ENCODE data around the gene SKIC8. TPM values are rescaled to one million over a fixed set of nuclear protein-coding genes. Genes with fewer than 3 reads are reported as not detected.

SKIC8 gene
- total RNA-seq, 2 experiments from 2014 or later: 35.4 to 35.7 TPM

DNA sequence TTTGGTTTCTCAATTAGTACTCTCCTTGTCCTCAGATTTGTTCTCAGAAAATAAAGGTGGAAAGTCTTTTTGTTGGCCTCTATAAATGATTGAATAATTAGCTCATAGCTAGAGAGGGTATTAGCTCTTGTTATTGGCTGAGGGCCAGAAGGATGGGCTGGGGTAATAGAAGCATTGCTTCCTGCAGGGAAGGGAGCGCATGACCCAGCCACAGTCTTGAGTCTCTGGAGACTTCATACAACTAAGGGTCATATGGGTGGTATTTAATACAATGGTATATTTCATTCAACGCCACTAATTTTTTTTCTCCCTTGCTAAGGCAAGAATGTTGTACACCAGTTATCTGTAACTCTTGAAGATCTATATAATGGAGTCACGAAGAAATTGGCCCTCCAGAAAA lies 26.6 kb downstream of the SKIC8 start:
- H3K36me3 Mint-ChIP-seq (ENCODE audit: low read depth): peaks cover 29% of the 10 kb centered on the region
- ChIA-PET POLR2A (no interaction called here), CTCF (interaction anchor here (1.0 kb wide), 1 partner anchor 32 kb away, joined by 3 read pairs; no protein-coding TSS in a partner anchor)
- H3K27me3 Mint-ChIP-seq: no peaks in the 10 kb centered on the region
- H3K9me3 Mint-ChIP-seq: no peaks in the 10 kb centered on the region
- H3K27ac Mint-ChIP-seq: no peak overlapping the region
- peaks cover 8% of the 10 kb centered on the region for H3K4me1 Mint-ChIP-seq
- DNase-seq: no peak
- H3K4me3 Mint-ChIP-seq: no peak overlapping the region

DNA sequence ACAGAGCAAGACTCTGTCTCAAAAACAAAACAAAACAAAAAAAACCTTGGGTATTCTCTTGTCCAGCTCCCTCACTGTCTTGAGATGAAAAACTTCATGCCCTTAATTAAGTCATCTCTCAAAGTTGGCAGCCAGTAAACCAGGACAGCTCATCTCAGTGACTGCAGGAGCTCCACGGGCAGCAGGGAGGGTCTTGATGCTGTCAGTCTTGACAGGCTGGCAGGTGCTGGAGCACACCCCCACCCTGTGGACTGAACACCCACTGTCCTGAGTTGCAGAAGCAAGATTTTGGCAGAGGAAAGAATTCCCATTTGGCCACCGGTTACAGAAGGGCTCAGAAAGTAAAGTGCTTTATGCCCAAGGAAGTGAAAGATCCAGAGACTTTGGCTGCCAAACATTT lies 27.1 kb downstream of the SKIC8 start:
- H3K4me1 Mint-ChIP-seq: peaks cover 9% of the 10 kb centered on the region
- no peaks in the 10 kb centered on the region for H3K27me3 Mint-ChIP-seq
- H3K4me3 Mint-ChIP-seq: no peak overlapping the region
- no peak for DNase-seq
- no peak overlapping the region for H3K27ac Mint-ChIP-seq
- H3K36me3 Mint-ChIP-seq (ENCODE audit: low read depth): peaks cover 29% of the 10 kb centered on the region
- POLR2A ChIA-PET: no interaction called here
- CTCF ChIA-PET: interaction anchor here (0.5 to 1.0 kb wide), 2 partner anchors 32 to 282 kb away, joined by 3 read pairs; no protein-coding TSS in a partner anchor
- no peaks in the 10 kb centered on the region for H3K9me3 Mint-ChIP-seq

DNA sequence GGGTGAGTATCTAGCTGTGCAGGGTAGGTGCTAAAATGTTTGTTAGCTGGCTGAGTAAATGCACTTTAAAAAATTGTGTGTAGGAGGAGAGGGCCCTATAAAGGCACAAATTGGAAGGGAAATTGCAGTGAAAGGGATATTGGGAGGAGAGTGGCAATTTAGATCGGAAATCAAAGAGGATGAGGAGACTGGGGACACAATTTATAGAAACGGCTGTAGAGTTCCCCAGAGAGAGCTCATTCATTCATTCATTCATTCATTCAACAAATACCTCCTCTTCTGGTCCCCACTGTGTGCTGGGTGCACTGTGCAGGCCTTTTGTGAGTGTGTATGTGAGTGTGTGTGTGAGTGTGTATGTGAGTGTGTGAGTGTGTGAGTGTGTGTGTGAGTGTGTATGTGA lies 32.6 kb downstream of the SKIC8 start:
- H3K4me1 Mint-ChIP-seq: peaks cover 32% of the 10 kb centered on the region
- H3K9me3 Mint-ChIP-seq: no peaks in the 10 kb centered on the region
- H3K36me3 Mint-ChIP-seq (ENCODE audit: low read depth): peaks cover 10% of the 10 kb centered on the region
- ChIA-PET POLR2A (interaction anchor here (0.6 to 3.7 kb wide), 4 partner anchors 9 to 171 kb away, joined by 3 to 37 read pairs (median 19); partner anchors contain the start of genes IREB2 and SKIC8), CTCF (interaction anchor here (1.8 to 3.3 kb wide), 4 partner anchors 15 to 154 kb away, joined by 6 to 21 read pairs (median 8); partner anchors contain the start of gene SKIC8)
- no peaks in the 10 kb centered on the region for H3K27me3 Mint-ChIP-seq
- DNase-seq: no peak
- no peak overlapping the region for H3K4me3 Mint-ChIP-seq
- no peak overlapping the region for H3K27ac Mint-ChIP-seq

DNA sequence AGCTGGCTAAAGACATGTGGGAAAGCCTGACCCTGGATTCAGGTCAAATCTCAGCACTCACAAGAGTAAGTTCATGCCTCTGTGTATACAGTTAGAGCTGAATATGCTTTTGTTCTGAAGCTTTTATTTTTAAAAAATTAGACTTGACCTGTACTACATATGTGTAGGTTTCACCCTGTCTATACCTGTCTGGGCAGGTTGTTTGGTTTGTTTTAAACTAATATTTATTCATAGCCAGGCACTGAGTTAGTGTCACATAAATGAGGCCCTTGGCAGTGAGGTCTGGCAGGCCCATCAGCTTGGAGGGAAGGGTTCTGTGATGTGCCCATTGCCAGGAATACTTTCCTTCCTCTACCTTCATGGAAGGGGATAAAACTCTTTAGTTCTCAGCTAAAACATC lies 33.2 kb downstream of the SKIC8 start:
- Mint-ChIP-seq H3K27ac (no peak overlapping the region), H3K9me3 (no peaks in the 10 kb centered on the region), H3K4me1 (peaks cover 32% of the 10 kb centered on the region), H3K36me3 (ENCODE audit: low read depth) (peaks cover 5% of the 10 kb centered on the region), H3K27me3 (no peaks in the 10 kb centered on the region), H3K4me3 (peak overlapping the region; percentile 83)
- ChIA-PET CTCF (interaction anchor here (0.6 to 3.3 kb wide), 11 partner anchors 9 to 158 kb away, joined by 3 to 21 read pairs (median 6); partner anchors contain the start of gene SKIC8), POLR2A (interaction anchor here (0.6 to 3.7 kb wide), 11 partner anchors 9 to 607 kb away, joined by 3 to 37 read pairs (median 7); partner anchors contain the start of genes IDH3A, IREB2, PSMA4 and SKIC8)
- DNase-seq: no peak

DNA sequence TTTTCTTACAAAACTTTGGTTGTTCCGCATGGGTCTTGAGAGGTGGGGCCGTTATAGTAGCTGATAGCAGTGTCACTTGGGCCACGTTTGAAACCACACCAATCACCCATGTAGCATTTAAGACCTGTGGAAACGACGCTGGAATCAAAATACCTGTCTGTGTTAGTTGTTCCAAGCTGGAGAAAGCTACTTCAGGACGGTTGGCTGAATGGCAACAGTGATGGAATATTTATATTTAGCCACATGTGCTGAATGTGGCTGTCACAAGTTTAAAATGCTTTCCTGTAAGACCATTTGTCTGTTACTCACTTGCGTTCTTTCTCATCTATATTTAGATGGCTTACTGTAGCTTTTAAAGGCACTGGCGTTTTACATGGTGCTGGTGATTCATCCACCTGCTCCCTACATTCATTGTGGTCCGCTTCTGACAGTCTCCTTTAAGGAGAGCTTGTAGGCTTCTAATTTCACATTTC lies 33.6 kb downstream of the SKIC8 start:
- H3K4me3 Mint-ChIP-seq: peak overlapping the region; percentile 83
- H3K4me1 Mint-ChIP-seq: peaks cover 32% of the 10 kb centered on the region
- H3K27me3 Mint-ChIP-seq: no peaks in the 10 kb centered on the region
- ChIA-PET POLR2A (interaction anchor here (0.8 to 3.7 kb wide), 13 partner anchors 11 to 608 kb away, joined by 3 to 37 read pairs (median 7); partner anchors contain the start of genes IDH3A, IREB2, PSMA4 and SKIC8), CTCF (interaction anchor here (0.6 to 3.3 kb wide), 13 partner anchors 8 to 159 kb away, joined by 3 to 21 read pairs (median 5); partner anchors contain the start of gene SKIC8)
- H3K9me3 Mint-ChIP-seq: no peaks in the 10 kb centered on the region
- H3K36me3 Mint-ChIP-seq (ENCODE audit: low read depth): peaks cover under 1% of the 10 kb centered on the region
- DNase-seq: no peak
- H3K27ac Mint-ChIP-seq: peak overlapping the region; percentile 17

DNA sequence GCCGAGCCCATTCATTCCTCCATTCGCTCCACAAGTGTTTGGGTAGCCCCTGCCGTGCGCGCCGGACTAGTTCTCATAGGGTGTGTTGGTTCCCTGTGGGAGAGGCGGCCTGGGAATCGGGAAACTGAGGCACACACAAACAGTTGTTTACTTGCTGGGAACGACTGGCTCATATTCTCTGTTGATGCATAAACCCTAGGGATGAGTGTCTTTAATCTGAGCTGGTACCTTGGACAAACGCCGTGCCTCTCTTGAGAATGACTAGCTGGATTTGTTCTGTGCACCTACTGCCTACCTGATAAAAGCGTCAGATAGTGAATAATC lies 34.3 kb downstream of the SKIC8 start:
- H3K36me3 Mint-ChIP-seq (ENCODE audit: low read depth): no peaks in the 10 kb centered on the region
- ChIA-PET CTCF (interaction anchor here (0.8 to 3.3 kb wide), 12 partner anchors 9 to 159 kb away, joined by 3 to 21 read pairs (median 6); partner anchors contain the start of gene SKIC8), POLR2A (interaction anchor here (0.8 to 3.7 kb wide), 14 partner anchors 9 to 311 kb away, joined by 3 to 37 read pairs (median 5); partner anchors contain the start of genes IDH3A, IREB2, PSMA4 and SKIC8)
- H3K4me1 Mint-ChIP-seq: peaks cover 29% of the 10 kb centered on the region
- H3K27me3 Mint-ChIP-seq: no peaks in the 10 kb centered on the region
- no peaks in the 10 kb centered on the region for H3K9me3 Mint-ChIP-seq
- peak overlapping the region; percentile 83 for H3K4me3 Mint-ChIP-seq
- H3K27ac Mint-ChIP-seq: peak overlapping the region; percentile 71
- no peak for DNase-seq

DNA sequence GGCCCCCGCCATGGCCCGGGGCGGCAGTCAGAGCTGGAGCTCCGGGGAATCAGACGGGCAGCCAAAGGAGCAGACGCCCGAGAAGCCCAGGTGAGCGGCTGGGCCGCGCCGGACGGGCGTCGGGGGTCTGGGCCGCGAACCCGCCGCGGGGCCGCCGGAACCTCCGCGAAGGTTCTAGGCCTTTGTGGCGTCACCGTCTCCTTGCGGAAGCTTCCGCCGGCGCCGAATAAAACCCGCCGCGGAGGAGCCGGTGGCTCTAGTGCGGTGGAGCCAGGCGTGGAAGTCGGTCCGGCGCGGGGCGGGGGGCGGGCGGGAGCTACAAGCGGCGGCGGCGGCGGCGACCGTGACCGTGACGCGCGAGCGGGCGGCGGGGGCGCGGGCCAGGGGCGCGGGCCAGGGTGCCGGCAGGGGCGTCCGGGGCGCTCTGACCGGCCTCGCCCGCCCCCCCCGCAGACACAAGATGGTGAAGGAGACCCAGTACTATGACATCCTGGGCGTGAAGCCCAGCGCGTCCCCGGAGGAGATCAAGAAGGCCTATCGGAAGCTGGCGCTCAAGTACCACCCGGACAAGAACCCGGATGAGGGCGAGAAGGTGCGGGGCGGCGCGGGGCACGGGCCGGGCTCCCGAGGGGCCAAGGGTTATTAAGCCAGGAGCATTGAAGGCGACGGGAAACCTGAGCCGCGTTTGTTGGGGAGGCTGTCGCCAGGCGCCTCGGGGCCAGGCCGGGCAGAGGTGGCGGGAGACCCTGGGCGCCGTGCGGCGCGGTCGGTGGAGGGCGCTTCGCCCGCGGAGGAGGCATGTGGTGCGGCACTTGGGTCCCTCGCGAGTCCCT lies 34.9 kb downstream of the SKIC8 start, which contains the start of gene DNAJA4:
Gene DNAJA4 (plus strand): TSS at position 259 of the 833 bp plus-strand sequence. CDS start 202 bp downstream, at position 461.
- DNase-seq: peak; percentile 68
- Mint-ChIP-seq H3K27me3 (no peaks in the 10 kb centered on the region), H3K4me3 (peak within 1 kb of the TSS; percentile 83), H3K27ac (peak within 1 kb of the TSS; percentile 71), H3K4me1 (peaks cover 29% of the 10 kb centered on the region), H3K36me3 (ENCODE audit: low read depth) (no peaks in the 10 kb centered on the region), H3K9me3 (no peaks in the 10 kb centered on the region)
- ChIA-PET POLR2A (interaction anchor here (0.8 to 3.7 kb wide), 13 partner anchors 9 to 276 kb away, joined by 3 to 37 read pairs (median 5); partner anchors contain the start of genes IDH3A, IREB2, PSMA4 and SKIC8), CTCF (interaction anchor here (0.6 to 3.3 kb wide), 8 partner anchors 12 to 156 kb away, joined by 4 to 21 read pairs (median 7); partner anchors contain the start of gene SKIC8)

DNA sequence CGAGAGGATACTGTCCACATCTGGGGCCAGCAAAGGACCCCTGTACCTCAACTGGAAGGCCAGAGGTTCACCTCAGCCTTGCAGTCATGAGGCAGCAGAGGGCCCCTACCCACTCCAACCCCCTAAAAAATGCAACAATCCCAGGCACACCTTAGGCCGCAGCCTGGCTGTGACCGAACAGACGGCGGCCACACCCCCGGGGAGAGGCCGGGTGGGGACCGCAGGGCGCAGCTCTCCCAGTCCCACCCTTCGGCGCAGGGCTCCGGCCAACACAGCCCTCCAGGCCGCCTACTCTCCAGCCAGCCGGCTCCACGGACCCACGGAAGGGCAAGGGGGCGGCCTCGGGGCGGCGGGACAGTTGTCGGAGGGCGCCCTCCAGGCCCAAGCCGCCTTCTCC lies 35.5 kb downstream of the SKIC8 start:
- H3K4me1 Mint-ChIP-seq: peaks cover 27% of the 10 kb centered on the region
- ChIA-PET POLR2A (interaction anchor here (1.1 to 3.7 kb wide), 7 partner anchors 12 to 276 kb away, joined by 3 to 37 read pairs (median 11); partner anchors contain the start of genes IDH3A, IREB2, PSMA4 and SKIC8), CTCF (interaction anchor here (0.6 to 3.3 kb wide), 4 partner anchors 18 to 91 kb away, joined by 7 to 21 read pairs (median 8); partner anchors contain the start of gene SKIC8)
- H3K27ac Mint-ChIP-seq: no peak overlapping the region
- H3K4me3 Mint-ChIP-seq: peak overlapping the region; percentile 63
- H3K36me3 Mint-ChIP-seq (ENCODE audit: low read depth): no peaks in the 10 kb centered on the region
- no peaks in the 10 kb centered on the region for H3K9me3 Mint-ChIP-seq
- DNase-seq: no peak
- H3K27me3 Mint-ChIP-seq: no peaks in the 10 kb centered on the region

DNA sequence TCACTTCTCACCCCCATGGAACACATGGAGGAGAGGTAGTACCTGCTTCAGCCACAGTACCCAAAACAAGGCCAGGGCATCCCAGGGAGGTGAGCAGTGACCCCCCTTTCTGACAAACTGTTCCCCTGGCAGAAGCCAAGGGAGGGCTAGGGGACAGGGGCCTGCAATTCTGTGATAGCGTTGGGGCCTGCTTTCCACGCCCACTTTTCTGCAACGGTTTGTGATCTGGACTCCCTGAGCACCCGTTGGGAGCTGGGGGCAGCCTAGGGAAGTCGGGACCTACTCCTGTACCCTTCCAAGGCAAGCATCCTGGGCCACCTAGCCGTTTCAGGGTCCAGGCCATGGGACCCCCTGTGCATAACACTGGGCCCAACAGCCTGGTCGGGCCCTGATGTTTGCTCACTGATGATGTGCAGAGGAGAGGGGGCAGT lies 36.0 kb downstream of the SKIC8 start:
- POLR2A ChIA-PET: interaction anchor here (1.6 to 3.7 kb wide), 3 partner anchors 114 to 174 kb away, joined by 3 to 37 read pairs (median 19); partner anchors contain the start of genes IDH3A and IREB2
- H3K27ac Mint-ChIP-seq: no peak overlapping the region
- H3K36me3 Mint-ChIP-seq (ENCODE audit: low read depth): no peaks in the 10 kb centered on the region
- H3K9me3 Mint-ChIP-seq: no peaks in the 10 kb centered on the region
- peaks cover 26% of the 10 kb centered on the region for H3K4me1 Mint-ChIP-seq
- CTCF ChIA-PET: interaction anchor here (1.2 kb wide), 1 partner anchor 305 kb away, joined by 3 read pairs; no protein-coding TSS in a partner anchor
- DNase-seq: no peak
- no peaks in the 10 kb centered on the region for H3K27me3 Mint-ChIP-seq
- H3K4me3 Mint-ChIP-seq: peak overlapping the region; percentile 63

DNA sequence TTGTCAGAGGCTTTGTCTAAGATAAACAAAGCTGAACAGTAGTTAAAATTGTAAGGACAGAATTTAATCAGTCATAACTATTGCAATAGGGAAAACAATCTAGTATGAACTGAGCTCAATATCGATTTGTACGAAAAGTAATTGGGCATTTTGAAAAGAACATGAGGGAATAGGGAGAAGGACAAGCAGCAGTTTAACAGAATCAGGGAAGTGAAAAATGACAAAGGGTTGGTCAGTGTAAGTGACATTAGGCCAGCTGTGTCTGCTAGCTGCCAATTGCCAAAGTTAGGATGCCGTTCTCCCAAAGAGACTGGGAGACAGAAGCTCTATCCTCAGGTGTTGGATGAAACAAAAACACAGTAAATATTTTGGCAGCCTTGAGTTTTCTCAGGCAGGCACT lies 38.3 kb downstream of the SKIC8 start:
- H3K4me1 Mint-ChIP-seq: peaks cover 13% of the 10 kb centered on the region
- no peaks in the 10 kb centered on the region for H3K36me3 Mint-ChIP-seq (ENCODE audit: low read depth)
- H3K4me3 Mint-ChIP-seq: no peak overlapping the region
- H3K27ac Mint-ChIP-seq: no peak overlapping the region
- H3K9me3 Mint-ChIP-seq: no peaks in the 10 kb centered on the region
- ChIA-PET POLR2A (no interaction called here), CTCF (interaction anchor here (1.4 kb wide), 1 partner anchor 19 kb away, joined by 4 read pairs; no protein-coding TSS in a partner anchor)
- DNase-seq: no peak
- no peaks in the 10 kb centered on the region for H3K27me3 Mint-ChIP-seq

DNA sequence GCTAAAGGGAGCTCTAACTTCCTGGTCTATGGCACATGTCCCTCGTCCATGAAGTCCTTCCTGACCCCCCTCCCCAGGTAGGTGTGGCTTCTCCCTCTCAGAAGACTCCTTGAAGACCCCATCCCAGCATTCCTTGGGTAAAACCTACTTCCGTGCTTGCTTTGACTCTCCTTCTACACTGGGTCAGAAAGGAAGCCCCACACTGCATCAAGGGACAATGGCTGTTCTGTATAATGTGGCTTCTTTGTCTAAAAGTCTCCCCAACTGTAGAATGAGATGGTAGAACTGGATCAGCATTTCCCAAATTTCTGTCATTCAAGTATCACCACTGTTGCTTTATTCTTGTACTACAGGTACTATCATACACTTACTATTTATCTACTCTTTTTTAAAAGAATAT lies 38.9 kb downstream of the SKIC8 start:
- Mint-ChIP-seq H3K4me1 (peaks cover 7% of the 10 kb centered on the region), H3K27ac (no peak overlapping the region), H3K9me3 (no peaks in the 10 kb centered on the region), H3K4me3 (no peak overlapping the region), H3K27me3 (no peaks in the 10 kb centered on the region), H3K36me3 (ENCODE audit: low read depth) (no peaks in the 10 kb centered on the region)
- no peak for DNase-seq
- ChIA-PET POLR2A (no interaction called here), CTCF (interaction anchor here (1.4 kb wide), 1 partner anchor 18 kb away, joined by 4 read pairs; no protein-coding TSS in a partner anchor)

DNA sequence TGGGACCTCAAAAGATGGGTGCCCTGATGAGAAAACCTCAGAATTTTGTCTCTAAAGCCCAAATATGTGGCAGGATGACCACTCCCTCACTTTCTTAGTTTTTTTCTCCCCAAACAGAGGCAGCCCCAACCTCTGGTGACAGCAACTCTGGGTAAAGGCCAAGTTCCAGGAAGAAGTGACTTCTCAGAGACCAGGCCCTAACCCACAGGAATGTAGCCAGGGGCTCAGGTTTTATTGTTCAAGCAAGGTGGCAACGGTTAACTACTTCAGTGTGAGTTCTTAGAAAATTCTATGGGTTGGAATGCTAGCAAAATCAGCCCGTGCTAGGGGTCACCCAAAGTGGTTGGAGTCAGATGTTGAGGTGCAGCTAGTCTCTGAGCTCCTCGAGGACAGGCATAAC lies 40.2 kb downstream of the SKIC8 start:
- no peaks in the 10 kb centered on the region for H3K9me3 Mint-ChIP-seq
- DNase-seq: no peak
- ChIA-PET POLR2A (no interaction called here), CTCF (no interaction called here)
- H3K36me3 Mint-ChIP-seq (ENCODE audit: low read depth): no peaks in the 10 kb centered on the region
- H3K4me3 Mint-ChIP-seq: no peak overlapping the region
- no peak overlapping the region for H3K27ac Mint-ChIP-seq
- H3K27me3 Mint-ChIP-seq: no peaks in the 10 kb centered on the region
- peaks cover 2% of the 10 kb centered on the region for H3K4me1 Mint-ChIP-seq

Measured in activated CD4-positive, alpha-beta memory T cell treated with anti-CD3 and anti-CD28 coated beads, Interleukin-2, amount 10 ng/mL, durations not matched to agents 7 days and 5 days (primary cell).